H1 (cell line): ENCODE measurements around the gene SRRM5. TPM values are rescaled to one million over a fixed set of nuclear protein-coding genes. Genes with fewer than 3 reads are reported as not detected.

Experiments
- CTCF ChIA-PET: fragments of 300-600 bp; sonication (Branson Sonifier 250); formaldehyde crosslinking; loops from one replicate; lab custom pipeline; 2021; ENCODE audit not compliant: partially characterized antibody; lab: Charles Lee
- POLR2A ChIA-PET: fragments of 300-600 bp; sonication (Branson Sonifier 250); formaldehyde crosslinking; loops from one replicate; lab custom pipeline; 2021; ENCODE audit warnings: inconsistent platforms; ENCODE audit not compliant: partially characterized antibody; lab: Charles Lee
- DNase-seq, 2 experiments: peaks; one replicate each; pipeline versions ENCODE4 v3.0.0 to v3.0.0-alpha.2; 2010 to 2022; ENCODE audit warnings: low spot score in 2 of 2, low read depth in 1 of 2, mixed read lengths in 1 of 2
- FAIRE-seq: peaks from 2 replicates; lab custom pipeline; 2011; peaks lifted over from hg19 to GRCh38; lab: Jason Lieb, UNC
- H2AFZ ChIP-seq: 2 replicates; pipeline ENCODE4 v1.8.1; 2012; ENCODE audit warnings: low read length, inconsistent platforms
- H2AK5ac ChIP-seq: 2 replicates; pipeline ENCODE4 v1.6.1; 2013; ENCODE audit warnings: low read depth, low read length
- H2BK120ac ChIP-seq: replicated peaks from 2 replicates; pipeline ENCODE3; 2013; ENCODE audit warnings: low read depth, low read length, inconsistent platforms
- H2BK12ac ChIP-seq: 2 replicates; pipeline ENCODE4 v1.6.1; 2013; ENCODE audit warnings: low read depth, low read length
- H2BK15ac ChIP-seq: 2 replicates; pipeline ENCODE4 v1.6.1; 2013; ENCODE audit warnings: low read length
- H2BK20ac ChIP-seq: 2 replicates; pipeline ENCODE4 v1.6.1; 2013; ENCODE audit warnings: low read length
- H2BK5ac ChIP-seq: 2 replicates; pipeline ENCODE4 v1.6.1; 2013; ENCODE audit warnings: low read depth, low read length
- H3K14ac ChIP-seq: 2 replicates; pipeline ENCODE4 v1.6.1; 2013; ENCODE audit warnings: inconsistent platforms; ENCODE audit not compliant: insufficient read length
- H3K18ac ChIP-seq: 2 replicates; pipeline ENCODE4 v1.6.1; 2013; ENCODE audit warnings: low read length; ENCODE audit errors: extremely low read depth
- H3K23ac ChIP-seq: 2 replicates; pipeline ENCODE4 v1.6.1; 2013; ENCODE audit warnings: inconsistent platforms; ENCODE audit not compliant: insufficient read length
- H3K23me2 ChIP-seq: 2 replicates; pipeline ENCODE4 v1.6.1; 2013; ENCODE audit warnings: low read depth, low read length
- H3K27ac ChIP-seq: 2 replicates; pipeline ENCODE4 v1.6.1; 2011; ENCODE audit warnings: low read depth, low read length, inconsistent platforms
- H3K27me3 ChIP-seq, 4 experiments: replicated peaks in 1 of 4; 1 replicate in 1 of 4; 2 replicates in 3 of 4; pipeline versions ENCODE4 v1.6.1 to v1.8.1; 2011 to 2013; ENCODE audit warnings: low read length in 3 of 4, mild to moderate bottlenecking in 3 of 4, inconsistent platforms in 2 of 4, mixed read lengths in 2 of 4, moderate library complexity in 1 of 4; ENCODE audit not compliant: control insufficient read depth in 3 of 4, insufficient read depth in 3 of 4; ENCODE audit errors: extremely low read depth in 1 of 4
- H3K36me3 ChIP-seq, 4 experiments: 2 replicates each; pipeline versions ENCODE4 v1.6.1 to v1.8.1; 2011 to 2013; ENCODE audit warnings: mild to moderate bottlenecking in 4 of 4, low read length in 3 of 4, moderate library complexity in 2 of 4, control low read depth in 1 of 4, inconsistent platforms in 1 of 4; ENCODE audit not compliant: insufficient read depth in 4 of 4, control insufficient read depth in 2 of 4
- H3K4ac ChIP-seq: replicated peaks from 2 replicates; pipeline ENCODE3; 2013; ENCODE audit warnings: low read length, low read depth, mixed read lengths, inconsistent platforms; ENCODE audit not compliant: insufficient read length
- H3K4me1 ChIP-seq, 4 experiments: replicated peaks in 1 of 4; 1 replicate in 1 of 4; 2 replicates in 3 of 4; pipeline versions ENCODE4 v1.6.1 to v1.8.1; 2011 to 2013; ENCODE audit warnings: low read length in 3 of 4, inconsistent platforms in 2 of 4, mixed read lengths in 1 of 4; ENCODE audit not compliant: insufficient read depth in 4 of 4, control insufficient read depth in 3 of 4
- H3K4me2 ChIP-seq, 2 experiments: 2 replicates each; pipeline versions ENCODE4 v1.6.1 to v1.8.1; 2011 to 2013; ENCODE audit warnings: low read depth in 2 of 2, low read length in 2 of 2, control low read depth in 1 of 2, inconsistent platforms in 1 of 2, mild to moderate bottlenecking in 1 of 2; ENCODE audit not compliant: insufficient read depth in 1 of 2
- H3K4me3 ChIP-seq, 4 experiments: fragments of 200-600, 300-600 bp in 1 of 4; sonication (generic), shearing (Covaris generic), sonication (Bioruptor Twin) in 1 of 4; 2 replicates each; pipeline versions ENCODE4 v1.5.1 to v1.8.1; 2011 to 2016; ENCODE audit warnings: low read length in 4 of 4, low read depth in 3 of 4, control low read depth in 2 of 4, inconsistent platforms in 2 of 4, mild to moderate bottlenecking in 2 of 4, mixed read lengths in 1 of 4, moderate library complexity in 1 of 4; ENCODE audit not compliant: insufficient read depth in 2 of 4; ENCODE audit errors: extremely low read depth in 1 of 4
- H3K56ac ChIP-seq: replicated peaks from 2 replicates; pipeline ENCODE3; 2013; ENCODE audit warnings: low read depth, mild to moderate bottlenecking, mixed read lengths, low read length, inconsistent platforms; ENCODE audit not compliant: insufficient read length
- H3K79me1 ChIP-seq: 2 replicates; pipeline ENCODE4 v1.6.1; 2013; ENCODE audit warnings: low read depth, low read length, control low read depth
- H3K79me2 ChIP-seq, 2 experiments: 2 replicates each; pipeline versions ENCODE4 v1.6.1 to v1.8.1; 2012 to 2013; ENCODE audit warnings: low read length in 2 of 2, mild to moderate bottlenecking in 2 of 2, inconsistent platforms in 1 of 2; ENCODE audit not compliant: insufficient read depth in 2 of 2, control insufficient read depth in 1 of 2
- H3K9ac ChIP-seq, 4 experiments: replicated peaks in 1 of 4; 1 replicate in 1 of 4; 2 replicates in 3 of 4; pipeline versions ENCODE4 v1.6.1 to v1.8.1; 2011 to 2013; ENCODE audit warnings: low read depth in 3 of 4, low read length in 3 of 4, control low read depth in 2 of 4, mild to moderate bottlenecking in 2 of 4, moderate library complexity in 2 of 4, inconsistent platforms in 1 of 4; ENCODE audit errors: extremely low read depth in 1 of 4
- H3K9me3 ChIP-seq, 2 experiments: 2 replicates each; pipeline versions ENCODE4 v1.6.1 to v1.8.1; 2012 to 2013; ENCODE audit warnings: mild to moderate bottlenecking in 2 of 2, moderate library complexity in 2 of 2, control low read depth in 1 of 2, inconsistent platforms in 1 of 2, low read depth in 1 of 2, low read length in 1 of 2, mixed read lengths in 1 of 2; ENCODE audit not compliant: insufficient read depth in 2 of 2
- H4K20me1 ChIP-seq, 2 experiments: replicated peaks in 1 of 2; 2 replicates each; pipeline versions ENCODE3 to v1.8.1; 2011 to 2013; ENCODE audit warnings: inconsistent platforms in 2 of 2, low read length in 2 of 2, mild to moderate bottlenecking in 1 of 2; ENCODE audit not compliant: insufficient read depth in 2 of 2, control insufficient read depth in 1 of 2
- H4K5ac ChIP-seq: 2 replicates; pipeline ENCODE4 v1.6.1; 2013; ENCODE audit warnings: low read length, low read depth, mixed read lengths, inconsistent platforms; ENCODE audit not compliant: insufficient read length
- H4K8ac ChIP-seq: 2 replicates; pipeline ENCODE4 v1.8.0; 2013; ENCODE audit warnings: mild to moderate bottlenecking, moderate library complexity, low read length, inconsistent platforms; ENCODE audit not compliant: insufficient read depth; ENCODE audit errors: extremely low read depth
- H4K91ac ChIP-seq: replicated peaks from 2 replicates; pipeline ENCODE3; 2013; ENCODE audit warnings: low read length, mixed read lengths, inconsistent platforms; ENCODE audit not compliant: insufficient read length
- BCL11A ChIP-seq, 2 experiments: IDR thresholded peaks; one replicate each; pipeline ENCODE4 v1.6.1; 2011; ENCODE audit warnings: low read depth in 2 of 2, low read length in 2 of 2, mild to moderate bottlenecking in 2 of 2
- GTF2F1 ChIP-seq: IDR thresholded peaks from 2 replicates; pipeline ENCODE4 v1.6.1; 2012; ENCODE audit warnings: low read depth, low read length, improper control_type of control experiment, borderline replicate concordance
- HDAC2 ChIP-seq, 2 experiments: fragments of 300-600 bp in 1 of 2; sonication (generic) in 1 of 2; IDR thresholded peaks; 2 replicates each; pipeline ENCODE4 v1.6.1; 2011 to 2012; ENCODE audit warnings: low read depth in 2 of 2, low read length in 2 of 2, mild to moderate bottlenecking in 2 of 2, moderate library complexity in 2 of 2, borderline replicate concordance in 1 of 2, inconsistent platforms in 1 of 2
- KDM4A ChIP-seq: IDR thresholded peaks from one replicate; pipeline ENCODE4 v1.7.1; 2012; ENCODE audit warnings: low read depth, mild to moderate bottlenecking, moderate library complexity, low read length, inconsistent platforms; ENCODE audit not compliant: severe bottlenecking
- POU5F1 ChIP-seq: IDR thresholded peaks from 2 replicates; pipeline ENCODE4 v1.6.1; 2011; ENCODE audit warnings: low read depth, mild to moderate bottlenecking, low read length, moderate library complexity
- RFX5 ChIP-seq: IDR thresholded peaks from 2 replicates; pipeline ENCODE4 v1.6.1; 2011; ENCODE audit warnings: low read depth, low read length, improper control_type of control experiment, borderline replicate concordance
- WGBS, 2 experiments: shearing (Covaris generic) in 1 of 2; methylation state at CpG; one replicate each; pipeline versions ENCODE4 v1.1.6 to v1.1.7; 2013 to 2015; ENCODE audit warnings: low lambda C conversion rate in 2 of 2, mixed read lengths in 2 of 2, inconsistent platforms in 1 of 2, low coverage in 1 of 2, missing lambda C conversion rate in 1 of 2; ENCODE audit not compliant: insufficient replicate concordance in 2 of 2, insufficient coverage in 1 of 2, insufficient read length in 1 of 2; ENCODE audit errors: extremely low coverage in 1 of 2, missing lambda C conversion rate in 1 of 2; 5-methylcytosine and 5-hydroxymethylcytosine counted together
- polyA plus RNA-seq, 7 experiments: library from polyadenylated mRNA; depleted of rRNA in 3 of 7; stranded (reverse) in 5 of 7; unstranded in 2 of 7; fragments of >200 nt in 5 of 7; fragments of 200-250 nt in 2 of 7; gene quantifications; 1 replicate in 5 of 7; 2 replicates in 1 of 7; 4 replicates in 1 of 7; pipeline versions ENCODE4 v1.2.1 to v1.2.3, GENCODE V29; 2011 to 2013; ENCODE audit warnings: missing spikeins in 2 of 7, mixed read lengths in 2 of 7
- total RNA-seq: library from RNA; stranded (reverse); fragmentation: NEBNext Ultra II Directional; extraction: Animal tissue kit (Norgen Biotek cat#: 25700); gene quantifications from 2 replicates; pipeline ENCODE4 v1.2.1, GENCODE V29; 2021
- TF ChIP-seq, protein P1 (sequence below), 3 experiments: IDR thresholded peaks; 1 replicate in 2 of 3; 2 replicates in 1 of 3; pipeline versions ENCODE4 v1.5.1 to v1.6.1; 2011; ENCODE audit warnings: low read length in 3 of 3, mild to moderate bottlenecking in 3 of 3, inconsistent platforms in 2 of 3, low read depth in 1 of 3, moderate library complexity in 1 of 3; ENCODE audit not compliant: insufficient read depth in 1 of 3; ENCODE audit errors: control extremely low read depth in 1 of 3

SRRM5 gene
- total and polyA plus RNA-seq, 2 of the 8 experiments (the other 6 are each of a cell fraction or from before 2014, with no cell fraction given): 0.06 to 0.11 TPM

DNA sequence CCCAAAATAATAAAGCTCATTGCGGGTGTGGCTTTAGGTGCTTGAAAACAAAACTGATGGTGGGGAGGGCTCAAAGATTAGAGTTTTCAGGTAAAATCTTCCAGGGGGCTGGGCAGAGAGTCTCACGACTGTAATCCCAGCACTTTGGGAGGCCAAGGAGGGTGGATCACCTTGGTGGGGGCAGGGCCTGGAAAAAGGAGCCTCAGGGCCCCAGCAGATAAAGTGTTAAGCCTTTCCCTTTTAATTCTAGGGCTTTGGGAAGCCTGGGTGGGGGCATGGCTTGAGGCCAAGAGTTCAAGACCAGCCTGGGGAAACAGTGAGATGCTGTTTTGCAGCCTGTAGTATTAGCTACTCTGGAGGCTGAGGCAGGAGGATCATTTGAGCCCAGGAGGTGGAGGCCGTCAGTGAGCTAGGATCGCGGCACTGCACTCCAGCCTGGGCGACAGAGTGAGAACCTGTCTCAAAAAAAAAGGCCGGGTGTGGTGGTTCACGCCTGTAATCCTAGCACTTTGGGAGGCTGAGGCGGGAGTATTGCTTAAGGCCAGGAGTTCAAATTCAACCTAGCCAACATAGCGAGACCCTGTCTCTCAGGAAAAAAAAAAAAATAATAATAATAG, 17.7 kb upstream of the SRRM5 start:
- Histone ChIP-seq H3K23ac (no peak overlapping the region), H3K18ac (no peak overlapping the region), H3K14ac (no peak overlapping the region), H4K91ac (no peak overlapping the region), H3K27me3 (no peaks in the 10 kb centered on the region), H3K79me1 (peaks cover 7% of the 10 kb centered on the region), H3K56ac (no peak overlapping the region), H2AFZ (no peak overlapping the region), H3K4me2 (peak overlapping the region in 1 of 2 experiments; percentile 89; a peak in 1 of 4 replicates), H2BK12ac (no peak overlapping the region), H3K9me3 (no peaks in the 10 kb centered on the region), H3K4me1 (peaks cover 2 to 6% (median 3%) of the 10 kb centered on the region in 4 experiments; a peak in 6 of 7 replicates), H4K5ac (no peak overlapping the region), H3K4me3 (no peak overlapping the region; a peak in 1 of 8 replicates), H3K27ac (no peak overlapping the region), H4K8ac (no peak overlapping the region), H3K79me2 (peaks cover 5 to 20% of the 10 kb centered on the region in 2 experiments), H3K9ac (no peak overlapping the region), H2BK5ac (no peak overlapping the region), H3K36me3 (peaks cover 3 to 26% (median 10%) of the 10 kb centered on the region in 4 experiments; a peak in 5 of 8 replicates), H2BK15ac (no peak overlapping the region), H2AK5ac (no peak overlapping the region), H2BK120ac (no peak overlapping the region), H4K20me1 (peaks cover 3 to 6% of the 10 kb centered on the region in 2 experiments), H2BK20ac (no peak overlapping the region), H3K4ac (no peak overlapping the region), H3K23me2 (peaks cover 16% of the 10 kb centered on the region; the same call in 1 of the 2 replicates)
- DNase-seq (no peak), FAIRE-seq (no peak)
- ChIA-PET POLR2A (interaction anchor here (0.6 to 3.9 kb wide), 10 partner anchors 11 to 74 kb away, joined by 3 to 36 read pairs (median 4); partner anchors contain the start of genes PINLYP, XRCC1 and ZNF575), CTCF (interaction anchor here (0.6 to 6.5 kb wide), 45 partner anchors 10 to 1571 kb away, joined by 3 to 92 read pairs (median 4); partner anchors contain the start of genes ETHE1, PINLYP, XRCC1 and ZNF428)
- TF ChIP-seq, protein P1, sequence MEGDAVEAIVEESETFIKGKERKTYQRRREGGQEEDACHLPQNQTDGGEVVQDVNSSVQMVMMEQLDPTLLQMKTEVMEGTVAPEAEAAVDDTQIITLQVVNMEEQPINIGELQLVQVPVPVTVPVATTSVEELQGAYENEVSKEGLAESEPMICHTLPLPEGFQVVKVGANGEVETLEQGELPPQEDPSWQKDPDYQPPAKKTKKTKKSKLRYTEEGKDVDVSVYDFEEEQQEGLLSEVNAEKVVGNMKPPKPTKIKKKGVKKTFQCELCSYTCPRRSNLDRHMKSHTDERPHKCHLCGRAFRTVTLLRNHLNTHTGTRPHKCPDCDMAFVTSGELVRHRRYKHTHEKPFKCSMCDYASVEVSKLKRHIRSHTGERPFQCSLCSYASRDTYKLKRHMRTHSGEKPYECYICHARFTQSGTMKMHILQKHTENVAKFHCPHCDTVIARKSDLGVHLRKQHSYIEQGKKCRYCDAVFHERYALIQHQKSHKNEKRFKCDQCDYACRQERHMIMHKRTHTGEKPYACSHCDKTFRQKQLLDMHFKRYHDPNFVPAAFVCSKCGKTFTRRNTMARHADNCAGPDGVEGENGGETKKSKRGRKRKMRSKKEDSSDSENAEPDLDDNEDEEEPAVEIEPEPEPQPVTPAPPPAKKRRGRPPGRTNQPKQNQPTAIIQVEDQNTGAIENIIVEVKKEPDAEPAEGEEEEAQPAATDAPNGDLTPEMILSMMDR (IDR thresholded peaks at IDR 0.05; ENCODE audit: control extremely low read depth in 1 of 3, insufficient read depth in 1 of 3, low read depth in 1 of 3, low read length in 3 of 3): no peak
- no peak for TF ChIP-seq POU5F1
- no peak for TF ChIP-seq HDAC2 (IDR thresholded peaks at IDR 0.05; ENCODE audit: borderline replicate concordance in 1 of 2, low read depth in 2 of 2, low read length in 2 of 2)
- no peak for TF ChIP-seq RFX5
- no peak for TF ChIP-seq KDM4A
- no peak for TF ChIP-seq BCL11A (IDR thresholded peaks at IDR 0.05; ENCODE audit: low read depth in 2 of 2, low read length in 2 of 2)
- no peak for TF ChIP-seq GTF2F1
- WGBS, 2 experiments: 87% methylated on average over 10 of the region's 10 CpGs; no CpG with 5 or more reads in 1 of the 2 experiments
